ENCODE measurements around the gene ZNF624. TPM values are rescaled to one million over a fixed set of nuclear protein-coding genes. Genes with fewer than 3 reads are reported as not detected.
"Not testable (repeated sequence)": the region's sequence is repeated elsewhere in the genome, so short reads cannot be mapped to it uniquely, and the experiment has no call there.

The ZNF624 gene
- polyA plus RNA-seq (2011; rRNA removed) (0.90 and 2.0 TPM in 2 replicates), polyA minus RNA-seq (2011; rRNA and poly(A)+ RNA removed) (2.6 and 3.1 TPM in 2 replicates)

DNA sequence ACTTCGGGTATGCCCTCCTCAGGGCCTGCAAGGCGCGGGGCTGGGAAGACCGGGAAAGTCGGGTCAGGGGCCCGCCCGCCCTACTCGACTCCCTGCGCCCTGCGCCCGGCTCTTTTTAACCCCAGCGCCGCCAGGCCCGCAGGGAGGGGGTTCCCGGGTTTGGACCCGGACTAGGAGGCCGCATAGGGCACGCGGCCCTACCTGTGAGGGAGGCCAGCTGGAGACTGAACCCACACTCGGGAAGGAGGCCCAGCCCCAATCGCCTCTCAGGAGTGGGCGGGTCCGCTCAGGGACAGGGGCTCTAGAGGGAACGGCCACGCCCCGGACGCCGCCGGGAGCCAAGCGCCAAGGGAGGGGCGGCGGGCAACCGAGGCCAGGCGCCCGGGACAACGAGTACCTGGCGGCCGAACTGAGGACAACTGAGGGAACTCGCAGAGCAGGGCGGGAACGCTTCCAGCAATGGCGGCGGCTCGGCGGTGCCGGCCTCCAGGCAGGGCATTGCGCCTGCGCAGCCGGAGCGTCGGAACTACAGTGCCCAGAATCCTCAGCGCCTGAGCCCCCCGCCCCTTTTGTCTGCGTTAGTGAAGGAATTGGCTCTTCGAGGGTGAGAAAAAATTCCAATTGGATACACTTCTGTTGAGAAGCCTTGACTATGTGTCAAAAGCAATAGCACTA lies at the start of gene ZNF624:
TSS of gene ZNF624 (minus strand) at position 484 of the 675 bp plus-strand sequence.
- TF ChIP-seq, protein P1, sequence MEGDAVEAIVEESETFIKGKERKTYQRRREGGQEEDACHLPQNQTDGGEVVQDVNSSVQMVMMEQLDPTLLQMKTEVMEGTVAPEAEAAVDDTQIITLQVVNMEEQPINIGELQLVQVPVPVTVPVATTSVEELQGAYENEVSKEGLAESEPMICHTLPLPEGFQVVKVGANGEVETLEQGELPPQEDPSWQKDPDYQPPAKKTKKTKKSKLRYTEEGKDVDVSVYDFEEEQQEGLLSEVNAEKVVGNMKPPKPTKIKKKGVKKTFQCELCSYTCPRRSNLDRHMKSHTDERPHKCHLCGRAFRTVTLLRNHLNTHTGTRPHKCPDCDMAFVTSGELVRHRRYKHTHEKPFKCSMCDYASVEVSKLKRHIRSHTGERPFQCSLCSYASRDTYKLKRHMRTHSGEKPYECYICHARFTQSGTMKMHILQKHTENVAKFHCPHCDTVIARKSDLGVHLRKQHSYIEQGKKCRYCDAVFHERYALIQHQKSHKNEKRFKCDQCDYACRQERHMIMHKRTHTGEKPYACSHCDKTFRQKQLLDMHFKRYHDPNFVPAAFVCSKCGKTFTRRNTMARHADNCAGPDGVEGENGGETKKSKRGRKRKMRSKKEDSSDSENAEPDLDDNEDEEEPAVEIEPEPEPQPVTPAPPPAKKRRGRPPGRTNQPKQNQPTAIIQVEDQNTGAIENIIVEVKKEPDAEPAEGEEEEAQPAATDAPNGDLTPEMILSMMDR (IDR thresholded peaks at IDR 0.05; ENCODE audit: insufficient read depth, low read depth, low read length): no peak
- peak; percentile 26 for DNase-seq (ENCODE audit: low read depth)
- ChIA-PET POLR2A (no interaction called here), CTCF (no interaction called here)
- Histone ChIP-seq H3K27me3 (ENCODE audit: control insufficient read depth, insufficient read depth, low read length) (no peaks in the 10 kb centered on the region), H3K4me3 (ENCODE audit: low read depth, low read length) (peak within 1 kb of the TSS; percentile 76), H3K36me3 (ENCODE audit: control insufficient read depth, insufficient read depth, low read length) (peaks cover 1% of the 10 kb centered on the region; the same call in 1 of the 2 replicates)

DNA sequence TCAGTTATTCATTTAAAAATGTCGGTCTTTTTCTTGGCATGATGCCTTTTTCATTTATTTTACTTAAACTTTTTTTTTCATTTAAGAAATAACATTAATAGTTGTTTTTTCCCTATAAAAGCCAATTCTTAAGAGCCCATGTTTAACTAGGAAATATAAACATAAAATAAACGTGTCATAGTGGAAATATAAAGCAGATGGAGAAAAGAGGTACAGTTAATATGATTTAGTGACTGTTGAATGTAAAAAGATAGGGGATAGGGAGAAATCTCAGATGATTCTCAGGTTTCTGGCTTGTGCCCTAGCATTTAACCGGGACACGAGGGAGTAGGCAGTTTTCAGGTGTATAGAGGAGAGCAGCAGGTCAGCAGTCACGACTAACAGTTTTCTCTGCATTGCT lies 44.0 kb upstream of the ZNF624 start:
- H3K36me3 ChIP-seq (ENCODE audit: control insufficient read depth, insufficient read depth, low read length); H3K27me3 ChIP-seq (ENCODE audit: control insufficient read depth, insufficient read depth, low read length); H3K4me3 ChIP-seq (ENCODE audit: low read depth, low read length); POLR2A ChIA-PET; CTCF ChIA-PET; DNase-seq (ENCODE audit: low read depth): not testable (repeated sequence)

DNA sequence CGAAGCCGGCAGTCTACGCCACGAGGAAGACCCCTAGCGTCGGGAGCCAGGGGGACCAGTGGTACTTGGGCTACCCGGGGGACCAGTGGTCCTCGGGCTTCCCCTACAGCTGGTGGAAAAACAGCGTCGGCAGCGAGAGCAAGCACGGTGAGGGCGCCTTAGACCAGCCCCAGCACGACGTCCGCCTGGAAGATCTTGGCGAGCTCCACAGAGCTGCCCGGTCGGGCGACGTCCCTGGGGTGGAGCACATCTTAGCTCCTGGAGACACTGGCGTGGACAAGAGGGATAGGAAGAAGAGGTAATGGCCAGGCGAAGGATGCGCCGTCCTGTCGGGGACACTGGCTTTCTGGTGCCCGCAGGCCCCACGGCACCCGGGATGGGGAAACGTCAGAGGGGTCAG lies 36.8 kb upstream of the ZNF624 start:
- POLR2A ChIA-PET; H3K4me3 ChIP-seq (ENCODE audit: low read depth, low read length); H3K27me3 ChIP-seq (ENCODE audit: control insufficient read depth, insufficient read depth, low read length); DNase-seq (ENCODE audit: low read depth); H3K36me3 ChIP-seq (ENCODE audit: control insufficient read depth, insufficient read depth, low read length); CTCF ChIA-PET: not testable (repeated sequence)

DNA sequence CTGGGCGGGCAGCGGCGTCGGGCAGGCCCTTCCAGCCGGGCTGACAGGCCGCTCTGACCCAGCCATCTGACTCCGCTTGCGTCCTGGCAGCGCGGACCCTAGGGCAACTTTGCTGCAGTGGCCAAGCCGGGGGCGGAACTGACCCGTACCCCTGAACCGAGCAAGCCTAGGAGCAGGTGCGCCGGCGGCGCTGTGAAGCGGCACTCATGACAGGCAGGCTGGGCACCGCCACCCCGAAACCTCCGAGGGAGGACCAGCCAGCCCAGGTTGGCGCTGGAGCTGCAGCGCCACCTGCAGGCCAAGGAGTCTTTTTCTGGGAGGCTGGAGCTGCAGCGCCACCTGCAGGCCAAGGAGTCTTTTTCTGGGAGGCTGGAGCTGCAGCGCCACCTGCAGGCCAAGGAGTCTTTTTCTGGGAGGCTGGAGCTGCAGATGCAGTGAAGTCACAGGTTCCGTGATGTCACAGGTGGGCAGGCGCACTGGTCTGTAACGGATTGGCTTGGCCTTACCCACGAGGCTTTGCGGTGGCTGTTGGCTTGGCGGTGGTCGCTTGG lies 36.2 kb upstream of the ZNF624 start, which contains the start of gene CCDC144A:
TSS of gene CCDC144A (plus strand) at position 511 of the 551 bp plus-strand sequence. CDS start 160 bp downstream, outside the sequence.
- CTCF ChIA-PET; DNase-seq (ENCODE audit: low read depth); H3K27me3 ChIP-seq (ENCODE audit: control insufficient read depth, insufficient read depth, low read length); POLR2A ChIA-PET; H3K4me3 ChIP-seq (ENCODE audit: low read depth, low read length); H3K36me3 ChIP-seq (ENCODE audit: control insufficient read depth, insufficient read depth, low read length): not testable (repeated sequence)

DNA sequence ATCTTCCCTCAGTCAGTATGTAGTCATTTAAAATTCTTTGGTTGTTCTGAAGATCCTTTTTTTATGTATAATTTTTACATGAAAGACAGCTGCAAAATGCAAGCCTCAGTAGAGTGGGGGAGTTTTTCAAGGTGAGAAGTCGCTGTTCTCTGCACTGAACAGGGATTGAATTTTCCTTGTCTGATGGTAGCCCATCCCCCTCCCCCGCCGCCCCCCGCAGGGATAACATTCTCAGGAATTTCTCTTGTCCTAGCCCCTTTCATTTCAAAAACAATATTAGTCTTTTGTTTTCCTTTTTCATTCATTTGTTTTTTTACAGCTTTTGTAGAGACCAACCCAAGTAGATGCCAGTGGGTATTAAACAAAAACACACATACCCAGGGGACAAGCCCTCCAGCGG lies 33.5 kb upstream of the ZNF624 start:
- CTCF ChIA-PET; H3K27me3 ChIP-seq (ENCODE audit: control insufficient read depth, insufficient read depth, low read length); POLR2A ChIA-PET; H3K4me3 ChIP-seq (ENCODE audit: low read depth, low read length); DNase-seq (ENCODE audit: low read depth); H3K36me3 ChIP-seq (ENCODE audit: control insufficient read depth, insufficient read depth, low read length): not testable (repeated sequence)

DNA sequence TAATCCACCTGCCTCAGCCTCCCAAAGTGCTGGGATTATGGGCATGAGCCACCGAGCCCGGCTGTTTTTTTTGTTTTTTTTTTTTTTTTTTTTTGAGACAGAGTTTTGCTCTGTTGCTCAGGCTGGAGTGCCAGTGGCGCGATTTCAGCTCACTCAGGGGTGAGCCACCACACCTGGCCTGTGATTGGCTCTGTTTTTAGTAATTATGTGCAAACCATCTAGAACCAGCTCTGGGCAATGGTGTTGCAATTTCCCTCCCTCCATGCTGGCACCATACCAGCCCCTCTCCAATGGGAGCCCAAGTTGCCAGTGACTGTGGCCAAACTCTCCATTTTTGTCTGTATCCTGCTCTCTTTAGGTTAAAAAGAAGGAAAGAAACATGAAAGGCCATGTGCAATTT lies 32.4 kb upstream of the ZNF624 start:
- CTCF ChIA-PET; H3K4me3 ChIP-seq (ENCODE audit: low read depth, low read length): not testable (repeated sequence)

DNA sequence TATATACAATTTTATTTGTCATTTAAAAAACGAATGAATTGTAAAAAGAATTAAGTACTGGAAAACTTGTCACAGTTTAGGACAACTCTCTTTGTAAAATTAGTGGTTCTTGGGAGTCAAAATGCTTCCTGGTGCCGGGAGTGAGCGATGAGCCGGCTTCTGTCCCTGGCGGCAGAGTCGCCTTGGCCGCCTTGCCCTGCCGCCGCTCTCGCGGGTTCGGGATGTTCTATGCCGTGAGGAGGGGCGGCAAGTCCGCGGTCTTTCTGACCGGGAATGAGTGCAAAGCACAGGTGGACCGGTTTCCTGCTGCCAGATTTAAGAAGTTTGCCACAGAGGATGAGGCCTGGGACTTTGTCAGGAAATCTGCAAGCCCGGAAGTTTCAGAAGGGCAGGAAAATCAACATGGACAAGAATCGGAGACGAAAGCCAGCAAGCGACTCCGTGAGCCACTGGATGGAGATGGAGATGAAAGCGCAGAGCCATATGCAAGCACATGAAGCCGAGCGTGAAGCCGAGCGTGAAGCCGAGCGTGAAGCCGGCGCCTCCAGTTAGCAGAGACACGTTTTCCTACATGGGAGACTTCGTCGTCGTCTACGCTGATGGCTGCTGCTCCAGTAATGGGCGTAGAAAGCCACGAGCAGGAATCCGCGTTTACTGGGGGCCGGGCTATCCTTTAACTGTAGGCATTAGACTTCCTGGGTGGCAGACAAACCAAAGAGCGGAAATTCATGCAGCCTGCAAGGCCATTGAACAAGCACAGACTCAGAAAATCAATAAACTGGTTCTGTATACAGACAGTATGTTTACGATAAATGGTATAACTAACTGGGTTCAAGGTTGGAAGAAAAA lies 29.9 kb upstream of the ZNF624 start:
- H3K27me3 ChIP-seq (ENCODE audit: control insufficient read depth, insufficient read depth, low read length); H3K36me3 ChIP-seq (ENCODE audit: control insufficient read depth, insufficient read depth, low read length); DNase-seq (ENCODE audit: low read depth); H3K4me3 ChIP-seq (ENCODE audit: low read depth, low read length); POLR2A ChIA-PET; CTCF ChIA-PET: not testable (repeated sequence)

More for the DNA sequence above, 32.4 kb upstream of the ZNF624 start:
- H3K27me3 ChIP-seq (ENCODE audit: control insufficient read depth, insufficient read depth, low read length); DNase-seq (ENCODE audit: low read depth); POLR2A ChIA-PET; H3K36me3 ChIP-seq (ENCODE audit: control insufficient read depth, insufficient read depth, low read length): not testable (repeated sequence)

DNA sequence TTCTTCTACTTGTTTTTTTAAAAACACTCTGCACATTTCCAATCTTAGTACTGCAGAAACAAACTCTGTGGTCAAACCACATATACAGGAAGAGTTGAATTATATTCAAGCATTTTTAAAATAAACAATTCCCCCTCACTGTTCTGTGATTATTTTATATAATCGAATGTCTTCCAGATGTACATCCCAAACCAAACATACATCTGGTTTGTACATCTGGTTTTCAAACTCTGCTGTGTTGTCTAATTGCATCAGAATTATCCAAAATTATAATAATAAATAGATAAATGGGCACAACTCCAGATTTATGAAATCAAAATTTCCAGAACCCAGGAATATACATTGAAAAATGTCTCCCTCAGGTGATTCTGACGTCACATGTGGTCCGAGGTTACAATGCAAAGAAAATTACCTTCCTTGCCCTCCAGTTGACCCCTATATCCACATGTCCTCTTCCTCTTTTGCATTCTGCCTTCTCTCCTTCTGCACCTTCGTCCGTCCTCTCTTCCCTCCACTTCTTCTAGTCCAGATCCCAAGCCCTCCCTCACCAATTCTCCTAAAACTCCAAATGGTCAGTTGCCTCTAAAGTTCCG lies 23.1 kb upstream of the ZNF624 start:
- H3K27me3 ChIP-seq (ENCODE audit: control insufficient read depth, insufficient read depth, low read length): no peaks in the 10 kb centered on the region
- no peaks in the 10 kb centered on the region for H3K36me3 ChIP-seq (ENCODE audit: control insufficient read depth, insufficient read depth, low read length)
- TF ChIP-seq, protein P1 (IDR thresholded peaks at IDR 0.05; ENCODE audit: insufficient read depth, low read depth, low read length): no peak
- ChIA-PET CTCF (no interaction called here), POLR2A (no interaction called here)
- H3K4me3 ChIP-seq (ENCODE audit: low read depth, low read length): no peak overlapping the region
- no peak for DNase-seq (ENCODE audit: low read depth)

DNA sequence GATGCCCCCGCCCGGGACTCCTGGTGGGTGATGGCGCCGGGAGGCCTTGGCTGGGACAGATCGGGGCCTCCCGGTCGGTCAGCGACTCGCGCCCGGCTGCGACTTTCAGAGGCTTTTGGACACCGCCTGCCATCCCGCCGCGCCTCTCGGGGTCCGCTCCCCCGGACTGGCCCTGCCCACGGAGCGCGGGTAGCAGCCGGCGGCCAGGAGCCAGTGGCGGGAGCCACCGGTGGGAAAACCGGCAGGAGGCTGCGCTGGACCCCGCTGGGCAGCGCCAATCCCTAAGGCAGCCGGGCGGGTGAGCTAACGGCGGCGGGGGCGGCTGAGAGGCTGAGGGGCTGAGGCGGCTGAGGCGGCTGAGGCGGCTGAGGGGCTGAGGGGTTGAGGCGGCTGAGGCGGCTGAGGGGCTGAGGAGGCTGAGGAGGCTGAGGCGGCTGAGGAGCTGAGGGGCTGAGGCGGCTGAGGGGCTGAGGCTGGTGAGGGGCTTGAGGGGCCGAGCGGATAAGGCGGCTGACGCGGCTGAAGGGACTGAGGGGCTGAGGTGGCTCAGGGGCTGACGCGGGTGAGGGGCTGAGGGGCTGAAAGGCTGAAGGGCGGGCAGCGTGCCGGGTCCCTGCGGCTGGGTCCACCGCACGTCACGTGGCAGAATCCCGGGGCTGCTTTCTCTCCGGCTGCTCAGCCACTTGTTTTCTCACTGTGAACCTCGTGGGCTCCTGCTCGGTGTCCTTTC lies 13.4 kb upstream of the ZNF624 start:
- POLR2A ChIA-PET; H3K27me3 ChIP-seq (ENCODE audit: control insufficient read depth, insufficient read depth, low read length); H3K4me3 ChIP-seq (ENCODE audit: low read depth, low read length); DNase-seq (ENCODE audit: low read depth); H3K36me3 ChIP-seq (ENCODE audit: control insufficient read depth, insufficient read depth, low read length): not testable (repeated sequence)
- CTCF ChIA-PET: interaction anchor here (0.6 kb wide), 1 partner anchor 37 kb away, joined by 3 read pairs; no protein-coding TSS in a partner anchor

DNA sequence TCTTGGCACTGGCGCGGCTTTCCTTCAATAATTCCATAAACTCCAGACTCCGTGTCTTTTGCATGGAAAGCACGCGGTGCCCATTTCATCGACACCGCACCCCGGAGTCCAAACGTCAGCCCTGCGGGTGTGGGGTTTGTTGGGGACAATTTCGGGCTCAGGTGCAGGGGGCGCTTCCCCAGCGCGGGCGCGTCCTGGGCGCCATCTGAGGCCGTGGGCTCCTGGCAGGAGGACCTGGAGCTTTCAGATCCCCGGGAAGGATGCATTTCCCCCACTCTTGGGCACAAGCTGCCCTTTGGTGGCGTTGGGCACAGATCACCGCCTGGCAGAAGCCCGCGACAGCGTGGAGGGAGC lies 12.9 kb upstream of the ZNF624 start:
- H3K4me3 ChIP-seq (ENCODE audit: low read depth, low read length); H3K36me3 ChIP-seq (ENCODE audit: control insufficient read depth, insufficient read depth, low read length); CTCF ChIA-PET; POLR2A ChIA-PET; DNase-seq (ENCODE audit: low read depth): not testable (repeated sequence)
- H3K27me3 ChIP-seq (ENCODE audit: control insufficient read depth, insufficient read depth, low read length): peaks cover 11% of the 10 kb centered on the region

All from BJ (cell line).